Bronchial epithelial cell (primary cell): ENCODE results near the gene PDK2. TPM values are rescaled to one million over a fixed set of nuclear protein-coding genes. Genes with fewer than 3 reads are reported as not detected.
A peak's percentile ranks its signal among the peaks of the same experiment; 100 is the strongest.

Experiments
- DNase-seq: peaks from one replicate; pipeline ENCODE4 v3.0.0-alpha.2; 2010; ENCODE audit warnings: low read depth
- FAIRE-seq: peaks from 2 replicates; lab custom pipeline; 2011; peaks lifted over from hg19 to GRCh38; lab: Jason Lieb, UNC
- H3K27me3 ChIP-seq: 2 replicates; pipeline ENCODE4 v1.5.1; 2011; ENCODE audit warnings: low read length; ENCODE audit not compliant: control insufficient read depth, insufficient read depth
- H3K36me3 ChIP-seq: 2 replicates; pipeline ENCODE4 v1.5.1; 2011; ENCODE audit warnings: low read length; ENCODE audit not compliant: control insufficient read depth, insufficient read depth
- H3K4me3 ChIP-seq: 2 replicates; pipeline ENCODE4 v1.5.1; 2011; ENCODE audit warnings: mild to moderate bottlenecking, low read depth, low read length, control low read depth
- CTCF ChIP-seq: IDR thresholded peaks from 2 replicates; pipeline ENCODE4 v1.5.1; 2011; ENCODE audit warnings: mild to moderate bottlenecking, moderate library complexity, low read length, control low read depth, inconsistent platforms; ENCODE audit not compliant: insufficient read depth, severe bottlenecking
- total RNA-seq: library from RNA; depleted of rRNA; stranded (reverse); fragments of >200 nt; gene quantifications from 2 replicates; pipeline ENCODE4 v1.2.1, GENCODE V29; 2014

The PDK2 gene
- total RNA-seq, 1 donor from 2014 or later, result 0.79 TPM

GRCh38 chr17:50132104-50132794 is 37.1 kb downstream of the PDK2 start:
- TF ChIP-seq CTCF, result no peak
- H3K27me3 ChIP-seq, result no peaks in the 10 kb centered on the region
- H3K36me3 ChIP-seq, result peaks cover 18% of the 10 kb centered on the region
- DNase-seq, result no peak
- peak; percentile 43 for FAIRE-seq
- no peak overlapping the region for H3K4me3 ChIP-seq

GRCh38 chr17:50133028-50133768 is 38.0 kb downstream of the PDK2 start:
- FAIRE-seq, result no peak
- no peak for DNase-seq

DNA sequence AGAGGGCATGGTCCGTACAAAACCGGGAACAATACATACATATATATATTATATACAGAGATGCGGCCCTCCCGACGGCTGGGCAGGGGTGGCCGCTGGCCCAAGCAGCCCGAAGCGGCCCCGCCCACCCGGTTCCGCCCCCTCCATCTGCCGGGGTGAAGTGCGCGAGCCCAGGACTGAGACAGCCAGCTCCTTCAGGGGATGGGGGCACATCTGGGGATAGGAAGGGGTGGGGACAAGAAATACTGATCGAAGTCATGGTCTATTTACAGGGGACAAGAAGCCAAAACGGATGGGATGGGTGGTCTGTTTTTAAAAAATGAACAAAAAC is 38.6 kb downstream of the PDK2 start:
- H3K4me3 ChIP-seq, result no peak overlapping the region
- peaks cover 29% of the 10 kb centered on the region for H3K36me3 ChIP-seq
- no peak for DNase-seq
- TF ChIP-seq CTCF, result no peak
- H3K27me3 ChIP-seq, result no peaks in the 10 kb centered on the region
- FAIRE-seq, result no peak

More at GRCh38 chr17:50133028-50133768, 38.0 kb downstream of the PDK2 start:
- TF ChIP-seq CTCF, result no peak
- H3K4me3 ChIP-seq, result no peak overlapping the region
- H3K36me3 ChIP-seq, result peaks cover 24% of the 10 kb centered on the region
- H3K27me3 ChIP-seq, result no peaks in the 10 kb centered on the region

- Histone ChIP-seq H3K27me3 (no peaks in the 10 kb centered on the region), H3K4me3 (no peak overlapping the region), H3K36me3 (peaks cover 36% of the 10 kb centered on the region)
- DNase-seq, result no peak
- no peak for TF ChIP-seq CTCF
- no peak for FAIRE-seq
Observed at GRCh38 chr17:50134206-50135110, 39.3 kb downstream of the PDK2 start.

DNA sequence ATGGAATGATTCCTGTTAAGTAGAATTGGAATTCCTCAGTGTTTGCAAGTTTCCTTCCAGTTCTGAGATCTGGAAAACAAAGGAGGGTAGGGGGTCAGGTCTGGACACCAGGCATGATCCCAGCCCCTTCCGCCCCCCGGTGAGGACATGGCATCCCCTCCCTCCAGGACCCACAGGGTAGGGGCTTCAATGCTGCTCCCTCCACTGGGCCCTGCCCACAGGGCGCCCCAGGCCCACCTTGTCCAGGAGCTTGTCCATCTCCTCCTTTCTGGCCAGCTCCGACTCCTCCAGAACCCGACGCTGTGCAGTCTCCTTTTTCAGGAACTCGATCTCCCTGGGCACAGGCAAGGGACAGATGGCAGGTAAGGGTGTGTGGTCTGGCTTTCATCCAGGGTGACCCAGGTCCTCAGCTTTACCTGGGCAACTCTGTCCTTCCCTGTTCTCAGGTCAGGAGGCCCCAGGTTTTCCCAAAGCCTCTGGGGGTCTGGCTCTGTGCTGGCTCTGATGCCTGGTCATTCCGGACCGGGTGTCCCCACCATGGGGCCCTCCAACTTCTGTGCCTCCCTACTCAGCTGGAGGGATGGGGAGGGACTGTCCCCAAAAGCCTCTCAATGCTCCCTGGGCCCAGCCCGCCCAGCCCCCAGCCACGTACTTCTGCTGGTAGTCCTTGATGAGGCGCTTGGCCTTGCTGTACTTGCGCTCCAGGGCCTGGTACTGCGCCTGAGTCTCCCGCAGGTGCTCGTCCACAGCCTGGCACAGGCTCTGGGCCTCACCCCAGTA is 40.4 kb downstream of the PDK2 start:
- no peak overlapping the region for H3K4me3 ChIP-seq
- DNase-seq (no peak), FAIRE-seq (no peak)
- peaks cover 44% of the 10 kb centered on the region for H3K36me3 ChIP-seq
- TF ChIP-seq CTCF, result no peak
- H3K27me3 ChIP-seq, result no peaks in the 10 kb centered on the region
